HCT116 (cell line): Measurements from ENCODE around the gene VAMP2. TPM values are rescaled to one million over a fixed set of nuclear protein-coding genes. Genes with fewer than 3 reads are reported as not detected.

Experiments used
- ATAC-seq: fragments of 200-7000 bp; cut with Tn5 transposase; 2 replicates; pipeline ENCODE4 v1.9.1; 2020; ENCODE audit warnings: mild to moderate bottlenecking, moderate library complexity
- BruUV-seq: library from RNA; stranded (reverse); fragments of 400-500 nt; replicated peaks from 2 replicates; lab custom pipeline; 2021; lab: Mats Ljungman, UMichigan
- CTCF ChIA-PET: fragments of 300-600 bp; sonication (Branson Sonifier 250); formaldehyde crosslinking; loops from one replicate; lab custom pipeline; 2021; ENCODE audit warnings: antibody characterized with exemption; lab: Charles Lee
- POLR2A ChIA-PET: fragments of 300-600, 350-600 bp; sonication (Branson Sonifier 250); formaldehyde crosslinking; loops from one replicate; lab custom pipeline; 2021; ENCODE audit warnings: antibody characterized with exemption; lab: Charles Lee
- RAD21 ChIA-PET, 2 experiments: fragments of 300-600 bp; sonication (Branson Sonifier 250); formaldehyde crosslinking; loops; one replicate each; lab custom pipeline; 2023; ENCODE audit warnings: low total read pairs in 2 of 2; ENCODE audit not compliant: uncharacterized antibody in 2 of 2, unreplicated experiment in 2 of 2, low non-redundant PET in 1 of 2; lab: Charles Lee
- DNase-seq: peaks from one replicate; pipeline ENCODE4 v3.0.0-alpha.2; 2010; ENCODE audit warnings: low read depth, low spot score
- H2AFZ ChIP-seq: fragments of 200-600 bp; shearing (Covaris generic), sonication (generic); 2 replicates; pipeline ENCODE4 v1.6.1; 2017; ENCODE audit warnings: low read depth, mixed run types, mixed read lengths, antibody characterized with exemption, low read length; ENCODE audit not compliant: poor library complexity, severe bottlenecking
- H3K27ac ChIP-seq: 2 replicates; pipeline ENCODE4 v1.5.1; 2012; ENCODE audit warnings: low read depth, low read length
- H3K27me3 ChIP-seq: fragments of 200-600 bp; sonication (generic); 2 replicates; pipeline ENCODE4 v1.6.1; 2016; ENCODE audit warnings: mixed run types, low read length, mixed read lengths; ENCODE audit not compliant: insufficient read depth
- H3K36me3 ChIP-seq, 2 experiments: fragments of 200-500 bp in 1 of 2; fragments of 200-600 bp in 1 of 2; sonication (Bioruptor generic) in 1 of 2; sonication (generic) in 1 of 2; 2 replicates each; pipeline versions ENCODE4 v1.5.1 to v1.6.1; 2014 to 2016; ENCODE audit warnings: low read length in 2 of 2, inconsistent platforms in 1 of 2, mixed read lengths in 1 of 2, mixed run types in 1 of 2; ENCODE audit not compliant: insufficient read depth in 2 of 2, control insufficient read depth in 1 of 2
- H3K4me1 ChIP-seq, 2 experiments: fragments of 200-600 bp in 1 of 2; sonication (generic) in 1 of 2; 2 replicates each; pipeline versions ENCODE4 v1.5.1 to v1.6.1; 2012 to 2017; ENCODE audit warnings: low read length in 2 of 2, inconsistent platforms in 1 of 2, mild to moderate bottlenecking in 1 of 2, mixed read lengths in 1 of 2, mixed run types in 1 of 2, moderate library complexity in 1 of 2; ENCODE audit not compliant: insufficient read depth in 2 of 2, control insufficient read depth in 1 of 2
- H3K4me2 ChIP-seq: fragments of 200-600 bp; sonication (generic); 2 replicates; pipeline ENCODE4 v1.6.1; 2017; ENCODE audit warnings: mixed run types, low read length, mixed read lengths
- H3K4me3 ChIP-seq, 2 experiments: fragments of 200-600 bp in 1 of 2; sonication (generic) in 1 of 2; replicated peaks in 1 of 2; 2 replicates each; pipeline ENCODE4 v1.5.1; 2011 to 2016; ENCODE audit warnings: low read length in 2 of 2, control low read depth in 1 of 2, low read depth in 1 of 2, mild to moderate bottlenecking in 1 of 2, mixed read lengths in 1 of 2, mixed run types in 1 of 2
- H3K79me2 ChIP-seq: fragments of 200-600 bp; sonication (generic); 2 replicates; pipeline ENCODE4 v1.6.1; 2017; ENCODE audit warnings: mild to moderate bottlenecking, mixed run types, low read length, moderate library complexity, mixed read lengths; ENCODE audit not compliant: insufficient read depth
- H3K9ac ChIP-seq: fragments of 200-600 bp; sonication (generic); 2 replicates; pipeline ENCODE4 v1.6.1; 2016; ENCODE audit warnings: low read length, mixed read lengths
- H3K9me2 ChIP-seq: fragments of 200-600 bp; sonication (generic), shearing (Covaris generic); 2 replicates; pipeline ENCODE4 v1.6.1; 2017; ENCODE audit warnings: mixed run types, mild to moderate bottlenecking, moderate library complexity; ENCODE audit not compliant: insufficient read depth
- H3K9me3 ChIP-seq, 2 experiments: fragments of 200-500 bp in 1 of 2; fragments of 200-600 bp in 1 of 2; sonication (Bioruptor generic) in 1 of 2; sonication (generic) in 1 of 2; 2 replicates each; pipeline ENCODE4 v1.6.1; 2014 to 2017; ENCODE audit warnings: low read length in 2 of 2, mixed read lengths in 2 of 2, inconsistent platforms in 1 of 2, low read depth in 1 of 2, mild to moderate bottlenecking in 1 of 2, mixed run types in 1 of 2, moderate library complexity in 1 of 2; ENCODE audit not compliant: control insufficient read depth in 1 of 2, insufficient read depth in 1 of 2
- H4K20me1 ChIP-seq: fragments of 200-600 bp; sonication (generic), shearing (Covaris generic); 2 replicates; pipeline ENCODE4 v1.6.1; 2017; ENCODE audit warnings: mixed run types, mild to moderate bottlenecking, moderate library complexity; ENCODE audit not compliant: insufficient read depth
- CBX3 ChIP-seq: IDR thresholded peaks from 2 replicates; pipeline ENCODE4 v1.6.1; 2012; ENCODE audit warnings: low read depth
- EGR1 ChIP-seq: IDR thresholded peaks from 2 replicates; pipeline ENCODE4 v1.6.1; 2012; ENCODE audit warnings: low read depth
- ELF1 ChIP-seq: IDR thresholded peaks from 2 replicates; pipeline ENCODE4 v1.6.1; 2012; ENCODE audit warnings: low read depth, borderline replicate concordance
- FOSL1 ChIP-seq: IDR thresholded peaks from 2 replicates; pipeline ENCODE4 v1.6.1; 2012; ENCODE audit warnings: low read depth
- POLR2AphosphoS5 ChIP-seq: IDR thresholded peaks from 2 replicates; pipeline ENCODE4 v1.6.1; 2011; ENCODE audit warnings: mild to moderate bottlenecking, low read depth, low read length, moderate library complexity
- RAD21 ChIP-seq: IDR thresholded peaks from 2 replicates; pipeline ENCODE4 v1.6.1; 2012; ENCODE audit warnings: low read depth, mild to moderate bottlenecking
- SIN3A ChIP-seq: IDR thresholded peaks from 2 replicates; pipeline ENCODE4 v1.6.1; 2012; ENCODE audit warnings: low read depth
- SP1 ChIP-seq: IDR thresholded peaks from 2 replicates; pipeline ENCODE4 v1.6.1; 2012; ENCODE audit warnings: low read depth
- SRF ChIP-seq: IDR thresholded peaks from 2 replicates; pipeline ENCODE4 v1.6.1; 2012; ENCODE audit warnings: low read depth
- YY1 ChIP-seq: IDR thresholded peaks from 2 replicates; pipeline ENCODE4 v1.6.1; 2011; ENCODE audit warnings: low read length, low read depth, moderate library complexity, mild to moderate bottlenecking; ENCODE audit not compliant: insufficient replicate concordance; ENCODE audit errors: extremely low read depth
- ZFX ChIP-seq: fragments of 450-650 bp; IDR thresholded peaks from 2 replicates; pipeline ENCODE4 v1.6.1; 2017
- intact Hi-C: fragments of 100-400 bp; cut with micrococcal nuclease; formaldehyde crosslinking; loops from 2 replicates; pipeline ENCODE4 v1.10.0; 2022
- total RNA-seq: library from RNA; stranded (reverse); gene quantifications from one replicate; pipeline ENCODE4 v1.2.1, GENCODE V29; 2021; ENCODE audit not compliant: unreplicated experiment
- TF ChIP-seq, protein P1 (sequence below): IDR thresholded peaks from 2 replicates; pipeline ENCODE4 v1.6.1; 2012
- TF ChIP-seq, protein P2 (sequence below): IDR thresholded peaks from 2 replicates; pipeline ENCODE4 v1.6.1; 2012; ENCODE audit warnings: low read depth
- TF ChIP-seq, protein P3 (sequence below), 3 experiments: fragments of 200-600 bp in 1 of 3; sonication (generic) in 1 of 3; IDR thresholded peaks in 2 of 3; conservative IDR thresholded peaks in 1 of 3; 2 replicates each; pipeline ENCODE4 v1.5.1; 2012 to 2017; ENCODE audit warnings: low read depth in 2 of 3, low read length in 2 of 3, antibody characterized with exemption in 1 of 3, borderline replicate concordance in 1 of 3, control low read depth in 1 of 3, mild to moderate bottlenecking in 1 of 3, mixed read lengths in 1 of 3, mixed run types in 1 of 3, moderate library complexity in 1 of 3; ENCODE audit not compliant: insufficient read depth in 1 of 3
- TF ChIP-seq, protein P4 (sequence below): IDR thresholded peaks from 2 replicates; pipeline ENCODE4 v1.6.1; 2012

VAMP2 gene
- total RNA-seq, 1 experiment from 2014 or later = 35.9 TPM

DNA sequence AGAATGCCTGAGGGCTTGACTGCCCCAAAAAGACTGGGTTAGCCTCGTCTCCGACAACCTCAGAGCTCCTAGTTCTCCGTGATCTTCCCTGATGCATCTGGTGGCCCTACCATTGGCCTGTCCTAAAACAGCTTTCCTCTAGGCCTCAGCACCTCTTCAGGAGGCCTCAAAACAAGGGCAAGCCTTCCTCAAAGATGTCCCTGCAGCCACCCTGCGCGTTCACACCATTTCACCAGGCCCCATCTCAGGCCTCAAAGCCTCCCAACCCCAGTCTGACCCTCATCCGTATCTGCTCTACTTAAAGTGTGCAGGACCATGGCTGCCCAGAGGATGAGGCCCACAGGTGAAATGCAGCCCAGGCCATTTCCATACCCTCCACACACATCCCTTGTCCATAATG lies 51.8 kb downstream of the VAMP2 start:
- Histone ChIP-seq H3K4me2 (no peak overlapping the region), H3K27me3 (no peaks in the 10 kb centered on the region), H3K27ac (no peak overlapping the region), H3K79me2 (no peaks in the 10 kb centered on the region), H3K9me2 (no peaks in the 10 kb centered on the region), H3K36me3 (no peaks in the 10 kb centered on the region), H2AFZ (no peak overlapping the region), H3K9ac (no peak overlapping the region), H3K4me1 (peaks cover 0 to 9% of the 10 kb centered on the region in 2 experiments; a peak in 2 of 4 replicates), H3K4me3 (no peak overlapping the region), H3K9me3 (no peaks in the 10 kb centered on the region), H4K20me1 (no peaks in the 10 kb centered on the region)
- DNase-seq = no peak
- POLR2A ChIA-PET = interaction anchor here (1.3 to 1.6 kb wide), 2 partner anchors 9 to 50 kb away, joined by 3 to 4 read pairs; no protein-coding TSS in a partner anchor
- TF ChIP-seq, protein P1, sequence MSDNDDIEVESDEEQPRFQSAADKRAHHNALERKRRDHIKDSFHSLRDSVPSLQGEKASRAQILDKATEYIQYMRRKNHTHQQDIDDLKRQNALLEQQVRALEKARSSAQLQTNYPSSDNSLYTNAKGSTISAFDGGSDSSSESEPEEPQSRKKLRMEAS = no peak
- TF ChIP-seq ZFX = no peak
- CTCF ChIA-PET = interaction anchor here (0.6 to 2.3 kb wide), 10 partner anchors 9 to 51 kb away, joined by 3 to 17 read pairs (median 4); no protein-coding TSS in a partner anchor
- no peak for ATAC-seq
- no TSS peak for BruUV-seq
- RAD21 ChIA-PET = no interaction called here
- intact Hi-C loops = loop anchor here (1.0 kb wide), 1 partner anchor 51 kb away; no protein-coding TSS in a partner anchor

DNA sequence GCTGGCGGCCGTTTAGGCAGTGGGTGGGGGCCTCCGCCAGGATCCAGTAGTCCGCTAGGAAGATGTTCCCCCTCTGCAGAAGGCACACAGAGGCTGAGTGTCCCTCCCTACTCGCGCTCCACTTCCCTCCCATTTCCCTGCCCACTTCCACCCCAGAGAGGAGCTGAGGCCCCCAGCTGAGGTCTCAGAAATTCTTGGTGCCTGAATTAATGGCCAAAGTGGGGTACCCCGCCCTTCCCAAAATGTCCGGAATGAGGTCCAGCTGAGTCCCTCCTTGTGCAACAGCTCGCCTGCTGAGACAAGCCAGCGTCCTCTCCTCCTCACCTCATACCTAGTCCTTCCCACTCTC lies 52.3 kb downstream of the VAMP2 start:
- CTCF ChIA-PET = interaction anchor here (0.6 to 2.3 kb wide), 10 partner anchors 9 to 50 kb away, joined by 3 to 17 read pairs (median 4); no protein-coding TSS in a partner anchor
- H2AFZ ChIP-seq = no peak overlapping the region
- no peak for DNase-seq
- peaks cover 0 to 9% of the 10 kb centered on the region in 2 experiments; a peak in 2 of 4 replicates for H3K4me1 ChIP-seq
- BruUV-seq = no TSS peak
- H3K27me3 ChIP-seq = no peaks in the 10 kb centered on the region
- ATAC-seq = no peak
- POLR2A ChIA-PET = interaction anchor here (1.3 to 1.6 kb wide), 2 partner anchors 10 to 50 kb away, joined by 3 to 4 read pairs; no protein-coding TSS in a partner anchor
- H3K9me3 ChIP-seq = no peaks in the 10 kb centered on the region
- RAD21 ChIA-PET = no interaction called here
- peak overlapping the region; percentile 39 for H3K4me2 ChIP-seq
- no peaks in the 10 kb centered on the region for H3K36me3 ChIP-seq
- H3K9me2 ChIP-seq = no peaks in the 10 kb centered on the region
- intact Hi-C loops = loop anchor here (1.0 kb wide), 1 partner anchor 50 kb away; no protein-coding TSS in a partner anchor
- H3K79me2 ChIP-seq = no peaks in the 10 kb centered on the region
- H3K4me3 ChIP-seq = no peak overlapping the region
- H4K20me1 ChIP-seq = no peaks in the 10 kb centered on the region
- no peak overlapping the region for H3K27ac ChIP-seq
- no peak overlapping the region for H3K9ac ChIP-seq
- TF ChIP-seq RAD21 = no peak
- TF ChIP-seq, protein P2, sequence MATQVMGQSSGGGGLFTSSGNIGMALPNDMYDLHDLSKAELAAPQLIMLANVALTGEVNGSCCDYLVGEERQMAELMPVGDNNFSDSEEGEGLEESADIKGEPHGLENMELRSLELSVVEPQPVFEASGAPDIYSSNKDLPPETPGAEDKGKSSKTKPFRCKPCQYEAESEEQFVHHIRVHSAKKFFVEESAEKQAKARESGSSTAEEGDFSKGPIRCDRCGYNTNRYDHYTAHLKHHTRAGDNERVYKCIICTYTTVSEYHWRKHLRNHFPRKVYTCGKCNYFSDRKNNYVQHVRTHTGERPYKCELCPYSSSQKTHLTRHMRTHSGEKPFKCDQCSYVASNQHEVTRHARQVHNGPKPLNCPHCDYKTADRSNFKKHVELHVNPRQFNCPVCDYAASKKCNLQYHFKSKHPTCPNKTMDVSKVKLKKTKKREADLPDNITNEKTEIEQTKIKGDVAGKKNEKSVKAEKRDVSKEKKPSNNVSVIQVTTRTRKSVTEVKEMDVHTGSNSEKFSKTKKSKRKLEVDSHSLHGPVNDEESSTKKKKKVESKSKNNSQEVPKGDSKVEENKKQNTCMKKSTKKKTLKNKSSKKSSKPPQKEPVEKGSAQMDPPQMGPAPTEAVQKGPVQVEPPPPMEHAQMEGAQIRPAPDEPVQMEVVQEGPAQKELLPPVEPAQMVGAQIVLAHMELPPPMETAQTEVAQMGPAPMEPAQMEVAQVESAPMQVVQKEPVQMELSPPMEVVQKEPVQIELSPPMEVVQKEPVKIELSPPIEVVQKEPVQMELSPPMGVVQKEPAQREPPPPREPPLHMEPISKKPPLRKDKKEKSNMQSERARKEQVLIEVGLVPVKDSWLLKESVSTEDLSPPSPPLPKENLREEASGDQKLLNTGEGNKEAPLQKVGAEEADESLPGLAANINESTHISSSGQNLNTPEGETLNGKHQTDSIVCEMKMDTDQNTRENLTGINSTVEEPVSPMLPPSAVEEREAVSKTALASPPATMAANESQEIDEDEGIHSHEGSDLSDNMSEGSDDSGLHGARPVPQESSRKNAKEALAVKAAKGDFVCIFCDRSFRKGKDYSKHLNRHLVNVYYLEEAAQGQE = no peak
- TF ChIP-seq EGR1 = no peak
- no peak for TF ChIP-seq ELF1
- TF ChIP-seq ZFX = no peak
- TF ChIP-seq POLR2AphosphoS5 = no peak
- TF ChIP-seq, protein P3, sequence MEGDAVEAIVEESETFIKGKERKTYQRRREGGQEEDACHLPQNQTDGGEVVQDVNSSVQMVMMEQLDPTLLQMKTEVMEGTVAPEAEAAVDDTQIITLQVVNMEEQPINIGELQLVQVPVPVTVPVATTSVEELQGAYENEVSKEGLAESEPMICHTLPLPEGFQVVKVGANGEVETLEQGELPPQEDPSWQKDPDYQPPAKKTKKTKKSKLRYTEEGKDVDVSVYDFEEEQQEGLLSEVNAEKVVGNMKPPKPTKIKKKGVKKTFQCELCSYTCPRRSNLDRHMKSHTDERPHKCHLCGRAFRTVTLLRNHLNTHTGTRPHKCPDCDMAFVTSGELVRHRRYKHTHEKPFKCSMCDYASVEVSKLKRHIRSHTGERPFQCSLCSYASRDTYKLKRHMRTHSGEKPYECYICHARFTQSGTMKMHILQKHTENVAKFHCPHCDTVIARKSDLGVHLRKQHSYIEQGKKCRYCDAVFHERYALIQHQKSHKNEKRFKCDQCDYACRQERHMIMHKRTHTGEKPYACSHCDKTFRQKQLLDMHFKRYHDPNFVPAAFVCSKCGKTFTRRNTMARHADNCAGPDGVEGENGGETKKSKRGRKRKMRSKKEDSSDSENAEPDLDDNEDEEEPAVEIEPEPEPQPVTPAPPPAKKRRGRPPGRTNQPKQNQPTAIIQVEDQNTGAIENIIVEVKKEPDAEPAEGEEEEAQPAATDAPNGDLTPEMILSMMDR (IDR thresholded peaks at IDR 0.05 in 2 of 3, conservative IDR thresholded peaks at IDR 0.05 in 1 of 3; ENCODE audit: borderline replicate concordance in 1 of 3, insufficient read depth in 1 of 3, low read depth in 2 of 3, low read length in 2 of 3) = no peak
- no peak for TF ChIP-seq FOSL1
- TF ChIP-seq, protein P4, sequence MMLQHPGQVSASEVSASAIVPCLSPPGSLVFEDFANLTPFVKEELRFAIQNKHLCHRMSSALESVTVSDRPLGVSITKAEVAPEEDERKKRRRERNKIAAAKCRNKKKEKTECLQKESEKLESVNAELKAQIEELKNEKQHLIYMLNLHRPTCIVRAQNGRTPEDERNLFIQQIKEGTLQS = no peak
- no peak for TF ChIP-seq SP1
- TF ChIP-seq CBX3 = no peak
- TF ChIP-seq YY1 = no peak
- no peak for TF ChIP-seq SRF
- TF ChIP-seq SIN3A = no peak
